CD8-positive, alpha-beta memory T cell (primary cell): Measurements from ENCODE around the gene AIP. TPM values are rescaled to one million over a fixed set of nuclear protein-coding genes. Genes with fewer than 3 reads are reported as not detected.

Source experiments
- CTCF ChIA-PET: fragments of 350-600 bp; sonication (Branson Sonifier 250); formaldehyde crosslinking; loops from one replicate; lab custom pipeline; 2021; ENCODE audit warnings: antibody characterized with exemption; lab: Charles Lee
- POLR2A ChIA-PET: fragments of 350-600 bp; sonication (Branson Sonifier 250); formaldehyde crosslinking; loops from one replicate; lab custom pipeline; 2021; ENCODE audit warnings: antibody characterized with exemption; lab: Charles Lee
- DNase-seq, 5 donors: peaks; one replicate each; pipeline versions ENCODE4 v3.0.0 to v3.0.0-alpha.2; 2020 to 2022; ENCODE audit warnings: mixed read lengths in 1 of 5
- H3K27ac ChIP-seq: one replicate; pipeline ENCODE4 v1.7.0; 2013; ENCODE audit warnings: low read depth, mild to moderate bottlenecking, low read length, moderate library complexity
- H3K27me3 ChIP-seq: 2 replicates; pipeline ENCODE4 v1.7.0; 2013; ENCODE audit warnings: low read length, mild to moderate bottlenecking; ENCODE audit not compliant: insufficient read depth, poor library complexity, severe bottlenecking
- H3K36me3 ChIP-seq: 2 replicates; pipeline ENCODE4 v1.7.0; 2013; ENCODE audit warnings: mild to moderate bottlenecking, low read length, moderate library complexity; ENCODE audit not compliant: insufficient read depth
- H3K4me1 ChIP-seq: 2 replicates; pipeline ENCODE4 v1.7.0; 2013; ENCODE audit warnings: mild to moderate bottlenecking, low read length, moderate library complexity; ENCODE audit not compliant: insufficient read depth
- H3K4me3 ChIP-seq: 2 replicates; pipeline ENCODE4 v1.7.0; 2013; ENCODE audit warnings: mild to moderate bottlenecking, low read length
- H3K9me3 ChIP-seq: 2 replicates; pipeline ENCODE4 v1.7.0; 2013; ENCODE audit warnings: mild to moderate bottlenecking, low read length
- H3K27ac Mint-ChIP-seq, 8 donors: one replicate each; pipeline ENCODE4 v1.8.0; 2020 to 2021; ENCODE audit warnings: mixed read lengths in 8 of 8, mild to moderate bottlenecking in 6 of 8, inconsistent platforms in 3 of 8, moderate library complexity in 3 of 8
- H3K27me3 Mint-ChIP-seq, 2 donors: one replicate each; pipeline ENCODE4 v1.8.0; 2020 to 2021; ENCODE audit warnings: mixed read lengths in 2 of 2, mild to moderate bottlenecking in 1 of 2, moderate library complexity in 1 of 2
- H3K36me3 Mint-ChIP-seq, 3 donors: one replicate each; pipeline ENCODE4 v1.8.0; 2020 to 2021; ENCODE audit warnings: mixed read lengths in 3 of 3, inconsistent platforms in 1 of 3, mild to moderate bottlenecking in 1 of 3
- H3K4me1 Mint-ChIP-seq, 3 donors: one replicate each; pipeline ENCODE4 v1.8.0; 2020 to 2021; ENCODE audit warnings: mixed read lengths in 3 of 3, inconsistent platforms in 1 of 3, mild to moderate bottlenecking in 1 of 3
- H3K4me3 Mint-ChIP-seq, 7 donors: one replicate each; pipeline ENCODE4 v1.8.0; 2020 to 2021; ENCODE audit warnings: mixed read lengths in 7 of 7, mild to moderate bottlenecking in 6 of 7, moderate library complexity in 4 of 7, inconsistent platforms in 2 of 7
- H3K9me3 Mint-ChIP-seq, 5 donors: one replicate each; pipeline ENCODE4 v1.8.0; 2020 to 2022; ENCODE audit warnings: mixed read lengths in 5 of 5, mild to moderate bottlenecking in 3 of 5, moderate library complexity in 2 of 5, inconsistent platforms in 1 of 5
- polyA plus RNA-seq: library from polyadenylated mRNA; unstranded; fragments of 300-500 nt; fragmentation: Illumina TruSeq; gene quantifications from one replicate; pipeline ENCODE4 v1.2.3, GENCODE V29; 2021
- total RNA-seq, 2 experiments: library from RNA; stranded (reverse); gene quantifications; one replicate each; pipeline ENCODE4 v1.2.3, GENCODE V29; 2021

AIP gene
- total and polyA plus RNA-seq, 3 experiments from 2014 or later = 160 to 210 (median 171) TPM

DNA sequence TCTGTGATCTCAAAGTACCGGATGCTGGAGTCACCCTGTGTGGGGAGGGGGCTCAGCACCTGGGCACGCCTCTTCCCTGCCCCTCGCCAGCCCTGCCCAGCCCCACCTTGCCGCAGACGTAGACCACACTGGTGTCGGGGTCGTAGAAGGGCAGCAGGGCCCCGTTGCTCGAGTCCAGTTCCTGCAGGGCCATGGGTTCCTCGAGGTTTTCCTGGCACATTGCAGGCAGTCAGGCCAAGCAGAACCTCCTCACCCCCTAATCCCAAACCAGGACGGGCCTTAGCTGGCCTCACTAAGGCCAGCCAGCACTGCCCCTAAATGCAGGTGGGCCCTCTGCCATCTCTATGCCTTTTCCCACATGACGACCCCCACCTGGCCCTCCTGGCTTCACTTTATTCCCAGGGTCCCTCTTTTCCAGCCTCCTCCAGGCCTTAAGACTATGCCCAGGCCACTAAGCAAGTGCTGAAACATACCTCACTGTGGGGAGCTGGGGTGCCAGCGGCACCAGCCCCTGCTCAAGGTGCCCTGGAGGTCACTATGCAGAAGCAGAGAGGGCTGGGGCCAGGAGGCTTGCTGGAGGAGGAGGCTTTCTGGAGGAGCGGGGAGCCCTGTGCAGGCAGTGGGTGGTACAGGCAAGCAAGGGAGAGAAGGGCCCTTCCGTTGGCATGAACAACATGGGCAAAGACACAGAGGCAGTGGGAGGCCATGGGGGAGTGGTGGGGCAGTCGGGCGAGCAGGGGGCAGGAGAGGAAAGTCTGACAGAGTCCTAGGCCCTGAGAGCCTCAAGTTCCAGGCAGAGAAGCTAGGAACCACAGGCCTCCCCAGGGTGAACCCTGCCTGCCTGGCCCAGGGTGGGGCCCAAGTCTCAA, 42.4 kb upstream of the AIP start:
- Histone ChIP-seq H3K27ac (no peak overlapping the region), H3K9me3 (no peaks in the 10 kb centered on the region), H3K36me3 (peaks cover 5% of the 10 kb centered on the region), H3K4me1 (peaks cover 53% of the 10 kb centered on the region), H3K4me3 (no peak overlapping the region), H3K27me3 (no peaks in the 10 kb centered on the region)
- Mint-ChIP-seq H3K27me3 (peaks cover 0 to 1% of the 10 kb centered on the region in 2 donors), H3K9me3 (peaks cover 0 to 2% (median 0%) of the 10 kb centered on the region in 5 donors), H3K27ac (peak overlapping the region; percentile 89 to 99 (median 94)), H3K36me3 (peaks cover 0 to 20% (median under 1%) of the 10 kb centered on the region in 3 donors), H3K4me1 (peaks cover 50 to 77% (median 50%) of the 10 kb centered on the region in 3 donors), H3K4me3 (peak overlapping the region; percentile 79 to 99 (median 98))
- peak in 1 of 5 donors; percentile 39 for DNase-seq
- ChIA-PET CTCF (interaction anchor here (0.9 to 5.5 kb wide), 4 partner anchors 28 to 66 kb away, joined by 3 to 59 read pairs (median 3); partner anchors contain the start of genes PPP1CA and TBC1D10C), POLR2A (interaction anchor here (0.7 to 1.0 kb wide), 2 partner anchors 25 to 44 kb away, joined by 3 read pairs; no protein-coding TSS in a partner anchor)

DNA sequence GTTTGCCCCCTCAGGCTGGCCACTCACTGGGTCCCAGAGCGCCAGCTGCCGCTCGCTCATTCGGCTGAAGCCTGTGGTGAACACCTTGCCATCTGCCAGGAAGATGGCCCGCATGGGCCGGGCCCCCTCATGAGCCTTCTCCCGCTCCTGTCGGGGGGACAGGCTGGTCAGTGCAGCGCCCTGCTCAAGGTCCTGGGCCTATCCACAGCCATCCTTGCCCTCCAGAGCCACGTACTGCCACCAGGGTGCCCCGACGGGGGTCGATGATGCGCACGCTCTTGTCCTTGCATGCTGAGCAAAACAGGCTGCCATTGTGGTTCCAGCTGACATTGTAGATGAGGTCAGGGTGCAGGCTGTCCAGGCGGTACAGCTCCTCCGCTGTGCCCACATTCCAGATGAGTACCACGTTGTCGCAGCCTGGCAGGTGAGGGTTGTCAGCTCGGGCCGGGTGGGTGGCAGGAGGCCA, 41.7 kb upstream of the AIP start:
- ChIA-PET CTCF (interaction anchor here (0.8 to 5.5 kb wide), 5 partner anchors 27 to 65 kb away, joined by 3 to 59 read pairs (median 3); partner anchors contain the start of genes PPP1CA and TBC1D10C), POLR2A (interaction anchor here (0.6 to 1.0 kb wide), 2 partner anchors 24 to 48 kb away, joined by 3 to 4 read pairs; no protein-coding TSS in a partner anchor)
- peaks cover 0 to 2% (median 0%) of the 10 kb centered on the region in 5 donors for H3K9me3 Mint-ChIP-seq
- Histone ChIP-seq H3K27me3 (no peaks in the 10 kb centered on the region), H3K4me3 (no peak overlapping the region), H3K36me3 (no peaks in the 10 kb centered on the region), H3K4me1 (peaks cover 54% of the 10 kb centered on the region), H3K27ac (no peak overlapping the region), H3K9me3 (no peaks in the 10 kb centered on the region)
- peaks cover 0 to 1% of the 10 kb centered on the region in 2 donors for H3K27me3 Mint-ChIP-seq
- H3K36me3 Mint-ChIP-seq = peaks cover 0 to 15% (median 0%) of the 10 kb centered on the region in 3 donors
- H3K4me3 Mint-ChIP-seq = peak overlapping the region in 5 of 7 donors; percentile 30 to 99 (median 73)
- peak in 2 of 5 donors; percentile 25 to 43 for DNase-seq
- peak overlapping the region; percentile 77 to 97 (median 87) for H3K27ac Mint-ChIP-seq
- H3K4me1 Mint-ChIP-seq = peaks cover 52 to 79% (median 56%) of the 10 kb centered on the region in 3 donors

DNA sequence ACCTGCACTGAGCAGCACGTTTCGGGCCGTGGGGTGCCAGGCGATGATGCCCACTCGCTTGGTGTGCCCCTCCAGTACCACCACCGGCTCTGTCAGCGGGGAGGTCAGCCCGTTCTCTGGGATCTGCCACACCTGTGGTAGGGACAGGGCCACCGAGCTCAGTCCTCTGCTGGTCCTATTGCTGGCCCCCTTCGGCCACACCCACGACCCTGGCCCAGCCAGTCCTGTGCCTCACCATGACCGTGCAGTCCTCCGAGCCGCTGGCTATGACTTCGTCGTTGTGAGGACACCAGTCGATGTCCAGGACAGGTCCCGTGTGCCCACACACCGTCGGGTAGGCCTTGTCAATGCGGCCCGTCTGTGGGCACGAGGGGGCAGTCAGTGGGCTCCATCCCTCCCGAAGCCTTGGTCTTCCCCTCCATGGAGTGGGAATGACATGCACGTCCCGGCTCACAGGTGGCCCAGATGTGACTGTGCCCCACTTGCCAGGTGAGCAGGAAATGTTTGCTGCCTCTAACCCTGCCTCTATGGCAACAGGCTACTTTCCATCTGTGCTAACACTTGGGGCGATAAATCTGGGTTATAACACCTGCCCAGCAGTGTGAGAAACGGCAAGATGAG, 41.0 kb upstream of the AIP start:
- peaks cover 55 to 80% (median 60%) of the 10 kb centered on the region in 3 donors for H3K4me1 Mint-ChIP-seq
- H3K9me3 ChIP-seq = no peaks in the 10 kb centered on the region
- H3K27ac Mint-ChIP-seq = peak overlapping the region; percentile 74 to 97 (median 89)
- H3K4me1 ChIP-seq = peaks cover 57% of the 10 kb centered on the region
- peaks cover 0 to 10% (median 0%) of the 10 kb centered on the region in 3 donors for H3K36me3 Mint-ChIP-seq
- H3K4me3 ChIP-seq = no peak overlapping the region
- ChIA-PET POLR2A (interaction anchor here (1.0 kb wide), 1 partner anchor 23 kb away, joined by 3 read pairs; no protein-coding TSS in a partner anchor), CTCF (interaction anchor here (0.8 to 0.9 kb wide), 3 partner anchors 26 to 51 kb away, joined by 3 to 5 read pairs (median 3); partner anchors contain the start of gene PPP1CA)
- H3K27me3 Mint-ChIP-seq = peaks cover 0 to 1% of the 10 kb centered on the region in 2 donors
- no peaks in the 10 kb centered on the region for H3K27me3 ChIP-seq
- no peak overlapping the region for H3K27ac ChIP-seq
- H3K9me3 Mint-ChIP-seq = peaks cover 0 to 2% (median 0%) of the 10 kb centered on the region in 5 donors
- peak in 2 of 5 donors; percentile 47 to 62 for DNase-seq
- peak overlapping the region; percentile 33 to 79 (median 65) for H3K4me3 Mint-ChIP-seq
- H3K36me3 ChIP-seq = no peaks in the 10 kb centered on the region

DNA sequence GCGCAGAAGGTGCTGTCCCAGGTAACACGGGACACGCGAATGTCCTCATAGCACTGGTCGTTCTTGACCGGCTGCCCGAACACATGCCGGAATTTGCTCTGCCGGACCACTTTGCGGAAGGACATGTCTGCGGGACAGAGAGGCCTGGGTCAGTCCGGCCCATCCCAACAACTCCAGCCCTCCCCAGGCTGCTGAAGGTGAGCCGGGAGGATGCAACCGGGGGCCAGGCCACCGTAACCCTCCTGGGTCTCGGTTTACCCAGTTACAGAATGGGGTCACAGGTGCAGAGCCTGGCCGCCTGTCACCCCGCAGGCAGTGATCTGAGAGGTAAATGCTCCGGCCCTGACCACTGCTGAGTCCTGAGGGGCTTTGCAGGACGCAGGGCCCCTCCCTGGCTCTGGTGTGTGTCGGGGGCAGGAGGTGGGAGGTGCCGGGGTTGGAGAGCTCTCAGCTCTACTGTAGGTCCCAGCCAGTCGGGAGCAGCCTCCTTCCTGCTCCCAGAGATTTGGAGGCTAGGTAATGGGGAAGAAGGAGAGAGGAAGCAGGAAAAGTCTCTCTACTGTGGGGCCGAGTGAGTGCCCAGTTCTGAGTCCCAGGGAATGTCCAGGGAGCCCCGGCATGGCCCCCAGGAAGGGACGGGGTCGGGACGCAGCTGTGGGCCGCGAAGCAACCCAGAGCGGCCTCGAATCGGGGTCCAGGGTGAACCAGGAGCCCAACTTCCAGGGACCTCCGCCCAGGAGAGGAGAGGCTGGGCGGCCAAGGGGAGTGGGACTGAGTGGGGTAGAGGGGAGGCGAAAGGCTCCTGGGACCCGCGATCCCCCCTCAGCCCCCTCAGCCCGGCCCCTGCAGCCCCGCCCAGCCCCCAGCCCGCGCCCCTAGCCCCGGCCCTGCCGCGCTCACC, 40.1 kb upstream of the AIP start:
- Histone ChIP-seq H3K36me3 (no peaks in the 10 kb centered on the region), H3K4me3 (no peak overlapping the region), H3K27ac (peak overlapping the region; percentile 54), H3K27me3 (no peaks in the 10 kb centered on the region), H3K9me3 (no peaks in the 10 kb centered on the region), H3K4me1 (peaks cover 66% of the 10 kb centered on the region)
- peaks cover 0 to 2% (median 0%) of the 10 kb centered on the region in 5 donors for H3K9me3 Mint-ChIP-seq
- H3K4me3 Mint-ChIP-seq = peak overlapping the region; percentile 48 to 79 (median 65)
- H3K27ac Mint-ChIP-seq = peak overlapping the region; percentile 76 to 97 (median 89)
- peaks cover 0 to 2% (median 0%) of the 10 kb centered on the region in 3 donors for H3K36me3 Mint-ChIP-seq
- H3K4me1 Mint-ChIP-seq = peaks cover 59 to 87% (median 64%) of the 10 kb centered on the region in 3 donors
- H3K27me3 Mint-ChIP-seq = peaks cover 0 to 1% of the 10 kb centered on the region in 2 donors
- DNase-seq = peak in 2 of 5 donors; percentile 17 to 29
- CTCF ChIA-PET = interaction anchor here (1.9 kb wide), 1 partner anchor 51 kb away, joined by 5 read pairs; the partner anchor contains the start of gene RAD9A
- POLR2A ChIA-PET = interaction anchor here (0.6 to 1.7 kb wide), 8 partner anchors 8 to 269 kb away, joined by 3 to 6 read pairs (median 4); partner anchors contain the start of genes PITPNM1, PPP1CA, RAD9A and TBC1D10C

DNA sequence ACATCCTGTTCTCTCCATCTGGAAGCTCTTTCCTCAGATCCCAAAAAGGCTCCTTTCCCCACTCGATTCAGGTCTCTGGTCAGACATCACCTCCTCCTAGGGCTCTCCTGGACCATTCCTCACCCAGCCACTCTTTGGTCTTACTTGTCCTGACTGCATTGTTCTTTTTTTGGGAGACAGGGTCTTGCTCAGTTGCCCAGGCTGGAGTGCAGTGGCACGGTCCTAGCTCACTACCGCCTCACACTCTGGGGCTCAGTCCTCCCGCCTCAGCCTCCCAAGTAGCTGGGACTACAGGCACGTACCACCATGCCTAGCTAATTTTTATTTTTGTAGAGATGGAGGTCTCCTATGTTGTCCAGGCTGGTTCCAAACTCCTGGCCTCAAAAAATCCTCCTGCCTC, 37.3 kb upstream of the AIP start:
- no peaks in the 10 kb centered on the region for H3K9me3 ChIP-seq
- ChIA-PET CTCF (interaction anchor here (0.9 to 2.0 kb wide), 3 partner anchors 9 to 45 kb away, joined by 3 to 9 read pairs (median 5); partner anchors contain the start of genes PPP1CA and PTPRCAP), POLR2A (interaction anchor here (1.3 to 1.4 kb wide), 2 partner anchors 12 to 72 kb away, joined by 3 to 11 read pairs; partner anchors contain the start of gene CLCF1)
- Mint-ChIP-seq H3K9me3 (peaks cover 0 to 2% (median 0%) of the 10 kb centered on the region in 5 donors), H3K36me3 (no peaks in the 10 kb centered on the region), H3K4me1 (peaks cover 48 to 85% (median 58%) of the 10 kb centered on the region in 3 donors), H3K4me3 (peak overlapping the region in 6 of 7 donors; percentile 76 to 87 (median 81)), H3K27me3 (no peaks in the 10 kb centered on the region), H3K27ac (peak overlapping the region; percentile 95 to 99 (median 98))
- peak overlapping the region; percentile 27 for H3K27ac ChIP-seq
- no peaks in the 10 kb centered on the region for H3K27me3 ChIP-seq
- H3K36me3 ChIP-seq = no peaks in the 10 kb centered on the region
- H3K4me1 ChIP-seq = peaks cover 68% of the 10 kb centered on the region
- no peak overlapping the region for H3K4me3 ChIP-seq
- DNase-seq = no peak

DNA sequence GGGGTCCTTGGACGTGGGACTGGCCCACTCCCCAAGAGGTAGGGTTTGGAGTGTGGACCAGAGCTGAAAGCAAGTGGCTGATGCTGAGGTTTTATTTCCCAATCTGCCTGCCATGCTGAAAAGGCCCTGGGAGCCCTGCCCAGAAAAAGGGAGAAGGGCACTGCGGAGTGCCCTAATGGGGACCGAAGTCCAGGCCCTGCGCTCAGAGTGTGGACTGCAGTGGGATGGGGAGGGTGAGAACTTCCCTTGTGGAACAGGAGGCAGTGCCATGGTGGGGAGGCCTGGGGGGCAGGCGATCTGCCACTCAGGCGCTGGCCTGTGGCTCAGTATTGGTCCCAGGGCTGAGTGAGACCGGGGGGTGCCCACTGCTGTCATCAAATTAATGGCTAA, 34.6 kb upstream of the AIP start:
- Mint-ChIP-seq H3K4me3 (peak overlapping the region in 1 of 7 donors; percentile 50), H3K9me3 (no peaks in the 10 kb centered on the region), H3K4me1 (peaks cover 39 to 64% (median 41%) of the 10 kb centered on the region in 3 donors), H3K36me3 (no peaks in the 10 kb centered on the region), H3K27me3 (no peaks in the 10 kb centered on the region), H3K27ac (peak overlapping the region in 6 of 8 donors; percentile 45 to 85 (median 54))
- no peak overlapping the region for H3K4me3 ChIP-seq
- no peak overlapping the region for H3K27ac ChIP-seq
- ChIA-PET CTCF (interaction anchor here (1.3 kb wide), 1 partner anchor 11 kb away, joined by 3 read pairs; no protein-coding TSS in a partner anchor), POLR2A (interaction anchor here (4.2 kb wide), 1 partner anchor 11 kb away, joined by 15 read pairs; the partner anchor contains the start of gene PTPRCAP)
- H3K4me1 ChIP-seq = peaks cover 65% of the 10 kb centered on the region
- no peaks in the 10 kb centered on the region for H3K9me3 ChIP-seq
- H3K27me3 ChIP-seq = no peaks in the 10 kb centered on the region
- DNase-seq = no peak
- no peaks in the 10 kb centered on the region for H3K36me3 ChIP-seq
